SK-N-SH treated with all-trans-retinoic acid at 6 μM for 48 hours (cell line): Measurements from ENCODE around the gene CDH16.

Experiments used
- ATAC-seq: fragments of 200-7000 bp; cut with Tn5 transposase; 3 replicates; pipeline ENCODE4 v1.9.1; 2020; ENCODE audit warnings: mild to moderate bottlenecking, moderate library complexity
- ARNTL ChIP-seq: fragments of 450-650 bp; formaldehyde crosslinking; IDR thresholded peaks from 2 replicates; pipeline ENCODE4 v1.5.0; 2020; ENCODE audit warnings: low read depth, mild to moderate bottlenecking, moderate library complexity, borderline replicate concordance
- BACH2 ChIP-seq: fragments of 250-450 bp; sonication (Bioruptor Pico); IDR thresholded peaks from 2 replicates; pipeline ENCODE4 v1.9.0; 2021; ENCODE audit warnings: mild to moderate bottlenecking, borderline replicate concordance
- CSDC2 ChIP-seq: fragments of 250-450 bp; sonication (Bioruptor Pico); IDR thresholded peaks from 2 replicates; pipeline ENCODE4 v1.5.0; 2020; ENCODE audit warnings: mild to moderate bottlenecking, moderate library complexity
- CSRNP3 ChIP-seq: fragments of 250-450 bp; sonication (Bioruptor Pico); IDR thresholded peaks from 2 replicates; pipeline ENCODE4 v1.5.1; 2021; ENCODE audit warnings: mild to moderate bottlenecking, moderate library complexity
- ESRRG ChIP-seq: fragments of 250-450 bp; sonication (Bioruptor Pico); IDR thresholded peaks from 2 replicates; pipeline ENCODE4 v1.6.1; 2021; ENCODE audit warnings: mild to moderate bottlenecking
- ISL1 ChIP-seq: fragments of 250-450 bp; sonication (Bioruptor Pico); IDR thresholded peaks from 2 replicates; pipeline ENCODE4 v2.1.2; 2022; ENCODE audit warnings: mild to moderate bottlenecking, moderate library complexity
- OSR1 ChIP-seq: fragments of 250-450 bp; sonication (Bioruptor Pico); IDR thresholded peaks from 2 replicates; pipeline ENCODE4 v1.8.0; 2022; ENCODE audit warnings: moderate library complexity, mild to moderate bottlenecking, inconsistent platforms
- PATZ1 ChIP-seq: fragments of 250-450 bp; sonication (Bioruptor Pico); IDR thresholded peaks from 2 replicates; pipeline ENCODE4 v1.8.0; 2020; ENCODE audit warnings: mild to moderate bottlenecking, moderate library complexity, borderline replicate concordance
- PPARA ChIP-seq: fragments of 250-450 bp; sonication (Bioruptor Pico); IDR thresholded peaks from 2 replicates; pipeline ENCODE4 v1.5.0; 2020; ENCODE audit warnings: mild to moderate bottlenecking, borderline replicate concordance
- RARB ChIP-seq: fragments of 250-450 bp; sonication (Bioruptor Pico); IDR thresholded peaks from 2 replicates; pipeline ENCODE4 v1.8.0; 2021; ENCODE audit warnings: mild to moderate bottlenecking, moderate library complexity
- SNAI2 ChIP-seq: fragments of 250-450 bp; sonication (Bioruptor Pico); IDR thresholded peaks from 2 replicates; pipeline ENCODE4 v1.5.0; 2020; ENCODE audit warnings: mild to moderate bottlenecking, moderate library complexity
- TCF4 ChIP-seq: fragments of 250-450 bp; sonication (Bioruptor Pico); IDR thresholded peaks from 2 replicates; pipeline ENCODE4 v1.8.0; 2021; ENCODE audit warnings: mild to moderate bottlenecking, moderate library complexity, borderline replicate concordance
- TOX ChIP-seq: fragments of 250-450 bp; sonication (Bioruptor Pico); IDR thresholded peaks from 2 replicates; pipeline ENCODE4 v1.8.0; 2021; ENCODE audit warnings: mild to moderate bottlenecking, moderate library complexity, borderline replicate concordance
- ZFP30 ChIP-seq: fragments of 450-650 bp; formaldehyde crosslinking; IDR thresholded peaks from 2 replicates; pipeline ENCODE4 v1.5.0; 2022; ENCODE audit warnings: mild to moderate bottlenecking, moderate library complexity
- ZNF70 ChIP-seq: fragments of 450-650 bp; formaldehyde crosslinking; IDR thresholded peaks from 2 replicates; pipeline ENCODE4 v1.5.0; 2020; ENCODE audit warnings: mild to moderate bottlenecking, moderate library complexity
- ZNF8 ChIP-seq: fragments of 450-650 bp; formaldehyde crosslinking; IDR thresholded peaks from 2 replicates; pipeline ENCODE4 v1.5.0; 2020; ENCODE audit warnings: mild to moderate bottlenecking, moderate library complexity
- TF ChIP-seq, protein P1 (sequence below): fragments of 250-450 bp; sonication (Bioruptor Pico); IDR thresholded peaks from 2 replicates; pipeline ENCODE4 v1.8.0; 2021; ENCODE audit warnings: low read depth, mild to moderate bottlenecking, moderate library complexity, borderline replicate concordance
- TF ChIP-seq, protein P2 (sequence below): fragments of 250-450 bp; sonication (Bioruptor Pico); IDR thresholded peaks from 2 replicates; pipeline ENCODE4 v1.5.1; 2020; ENCODE audit warnings: low read depth, mild to moderate bottlenecking, moderate library complexity

The CDH16 gene

GRCh38 chr16:66890799-66891198, 27.9 kb downstream of the CDH16 start:
- no peak for TF ChIP-seq ZNF8
- no peak for TF ChIP-seq ZNF70 (CRISPR knock-in tag)
- no peak for TF ChIP-seq TCF4 (CRISPR knock-in tag)
- no peak for TF ChIP-seq CSDC2 (CRISPR knock-in tag)
- ATAC-seq, result no peak

DNA sequence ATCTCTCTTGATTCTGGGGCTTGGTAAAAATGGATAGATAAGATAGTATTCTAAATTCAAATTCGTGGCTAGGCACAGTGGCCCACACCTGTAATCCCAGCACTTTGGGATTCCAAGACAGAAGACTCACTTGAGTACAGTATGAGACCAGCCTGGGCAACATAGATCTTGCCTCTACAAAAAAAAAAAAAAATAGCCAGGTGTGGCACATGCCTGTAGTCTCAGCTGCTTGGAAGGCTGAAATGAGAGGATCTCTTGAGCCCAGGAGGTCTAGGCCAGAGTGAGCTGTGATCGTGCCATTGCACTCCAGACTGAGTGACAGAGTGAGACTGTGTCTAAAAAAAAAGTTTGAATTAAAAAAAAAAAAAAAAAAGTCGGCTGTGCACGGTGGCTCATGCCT, 29.1 kb downstream of the CDH16 start:
- ATAC-seq, result no peak
- TF ChIP-seq CSRNP3 (CRISPR knock-in tag) (no peak), SNAI2 (no peak), RARB (CRISPR knock-in tag) (no peak), ARNTL (no peak), BACH2 (CRISPR knock-in tag) (no peak), PATZ1 (no peak), ZNF8 (no peak), TCF4 (CRISPR knock-in tag) (no peak), CSDC2 (CRISPR knock-in tag) (no peak), OSR1 (no peak), ZNF70 (CRISPR knock-in tag) (no peak), ESRRG (CRISPR knock-in tag) (no peak)
- TF ChIP-seq, protein P1, sequence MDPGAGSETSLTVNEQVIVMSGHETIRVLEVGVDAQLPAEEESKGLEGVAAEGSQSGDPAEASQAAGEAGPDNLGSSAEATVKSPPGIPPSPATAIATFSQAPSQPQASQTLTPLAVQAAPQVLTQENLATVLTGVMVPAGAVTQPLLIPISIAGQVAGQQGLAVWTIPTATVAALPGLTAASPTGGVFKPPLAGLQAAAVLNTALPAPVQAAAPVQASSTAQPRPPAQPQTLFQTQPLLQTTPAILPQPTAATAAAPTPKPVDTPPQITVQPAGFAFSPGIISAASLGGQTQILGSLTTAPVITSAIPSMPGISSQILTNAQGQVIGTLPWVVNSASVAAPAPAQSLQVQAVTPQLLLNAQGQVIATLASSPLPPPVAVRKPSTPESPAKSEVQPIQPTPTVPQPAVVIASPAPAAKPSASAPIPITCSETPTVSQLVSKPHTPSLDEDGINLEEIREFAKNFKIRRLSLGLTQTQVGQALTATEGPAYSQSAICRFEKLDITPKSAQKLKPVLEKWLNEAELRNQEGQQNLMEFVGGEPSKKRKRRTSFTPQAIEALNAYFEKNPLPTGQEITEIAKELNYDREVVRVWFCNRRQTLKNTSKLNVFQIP (CRISPR knock-in tag), result no peak
- TF ChIP-seq, protein P2, sequence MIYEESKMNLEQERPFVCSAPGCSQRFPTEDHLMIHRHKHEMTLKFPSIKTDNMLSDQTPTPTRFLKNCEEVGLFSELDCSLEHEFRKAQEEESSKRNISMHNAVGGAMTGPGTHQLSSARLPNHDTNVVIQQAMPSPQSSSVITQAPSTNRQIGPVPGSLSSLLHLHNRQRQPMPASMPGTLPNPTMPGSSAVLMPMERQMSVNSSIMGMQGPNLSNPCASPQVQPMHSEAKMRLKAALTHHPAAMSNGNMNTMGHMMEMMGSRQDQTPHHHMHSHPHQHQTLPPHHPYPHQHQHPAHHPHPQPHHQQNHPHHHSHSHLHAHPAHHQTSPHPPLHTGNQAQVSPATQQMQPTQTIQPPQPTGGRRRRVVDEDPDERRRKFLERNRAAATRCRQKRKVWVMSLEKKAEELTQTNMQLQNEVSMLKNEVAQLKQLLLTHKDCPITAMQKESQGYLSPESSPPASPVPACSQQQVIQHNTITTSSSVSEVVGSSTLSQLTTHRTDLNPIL, result no peak

GRCh38 chr16:66888647-66889615, 29.8 kb downstream of the CDH16 start:
- TF ChIP-seq CSRNP3 (CRISPR knock-in tag) (no peak), ZNF8 (no peak)
- ATAC-seq, result no peak

GRCh38 chr16:66886914-66887313, 31.8 kb downstream of the CDH16 start:
- ATAC-seq, result no peak
- TF ChIP-seq, protein P1 (CRISPR knock-in tag), result no peak
- TF ChIP-seq PATZ1 (no peak), TCF4 (CRISPR knock-in tag) (no peak), PPARA (CRISPR knock-in tag) (no peak), ZFP30 (no peak), TOX (no peak), ZNF70 (CRISPR knock-in tag) (no peak), ISL1 (CRISPR knock-in tag) (no peak), CSDC2 (CRISPR knock-in tag) (no peak), OSR1 (no peak), CSRNP3 (CRISPR knock-in tag) (no peak), SNAI2 (no peak), ZNF8 (no peak), BACH2 (CRISPR knock-in tag) (no peak), RARB (CRISPR knock-in tag) (no peak), ARNTL (no peak)
